AG10803 (cell line): Measurements from ENCODE around the gene AHCY.
"Not testable (repeated sequence)": the region's sequence is repeated elsewhere in the genome, so short reads cannot be mapped to it uniquely, and the experiment has no call there.

ENCODE experiments used
- DNase-seq: peaks from one replicate; pipeline ENCODE4 v3.0.0; 2010; ENCODE audit warnings: low read depth
- H3K4me3 ChIP-seq: 2 replicates; pipeline ENCODE4 v1.5.1; 2011; ENCODE audit warnings: mild to moderate bottlenecking, low read length, control low read depth
- TF ChIP-seq, protein P1 (sequence below): conservative IDR thresholded peaks from 2 replicates; pipeline ENCODE4 v1.5.1; 2011; ENCODE audit warnings: mild to moderate bottlenecking, low read length, control low read depth, inconsistent platforms

Gene AHCY

DNA sequence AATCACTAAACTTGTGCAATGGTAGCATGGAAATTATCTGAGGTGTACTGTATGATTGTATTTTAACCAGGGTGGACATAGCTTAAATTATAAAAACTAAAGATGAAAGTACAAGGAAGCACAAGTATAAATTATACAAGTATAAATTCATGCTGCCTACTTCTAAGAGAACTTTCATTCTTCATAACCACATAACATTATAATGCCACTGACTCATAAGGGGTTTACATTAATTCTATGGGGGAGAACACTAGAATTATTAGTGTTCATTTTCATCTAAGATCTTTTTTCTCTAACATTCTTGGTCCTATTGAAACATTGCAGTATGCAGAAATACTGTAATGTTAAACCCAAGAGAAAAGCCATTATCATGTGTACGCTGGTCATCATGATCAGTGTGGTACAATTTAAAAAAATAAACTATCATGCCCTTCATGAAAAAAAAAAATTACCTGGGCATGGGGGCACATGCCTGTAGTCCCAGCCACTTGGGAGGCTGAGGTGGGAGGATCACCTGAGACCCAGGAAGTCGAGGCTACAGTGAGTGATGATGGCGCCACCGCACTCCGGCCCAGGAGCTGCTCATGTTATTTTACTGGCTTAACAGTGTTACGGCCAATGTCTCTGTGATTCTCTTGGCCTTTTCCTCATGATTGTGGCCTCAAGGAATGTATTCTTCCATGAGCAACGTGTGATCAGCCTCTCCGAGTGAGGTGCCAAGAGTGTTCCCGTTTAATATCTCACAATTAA is 25.9 kb upstream of the AHCY start:
- TF ChIP-seq, protein P1, sequence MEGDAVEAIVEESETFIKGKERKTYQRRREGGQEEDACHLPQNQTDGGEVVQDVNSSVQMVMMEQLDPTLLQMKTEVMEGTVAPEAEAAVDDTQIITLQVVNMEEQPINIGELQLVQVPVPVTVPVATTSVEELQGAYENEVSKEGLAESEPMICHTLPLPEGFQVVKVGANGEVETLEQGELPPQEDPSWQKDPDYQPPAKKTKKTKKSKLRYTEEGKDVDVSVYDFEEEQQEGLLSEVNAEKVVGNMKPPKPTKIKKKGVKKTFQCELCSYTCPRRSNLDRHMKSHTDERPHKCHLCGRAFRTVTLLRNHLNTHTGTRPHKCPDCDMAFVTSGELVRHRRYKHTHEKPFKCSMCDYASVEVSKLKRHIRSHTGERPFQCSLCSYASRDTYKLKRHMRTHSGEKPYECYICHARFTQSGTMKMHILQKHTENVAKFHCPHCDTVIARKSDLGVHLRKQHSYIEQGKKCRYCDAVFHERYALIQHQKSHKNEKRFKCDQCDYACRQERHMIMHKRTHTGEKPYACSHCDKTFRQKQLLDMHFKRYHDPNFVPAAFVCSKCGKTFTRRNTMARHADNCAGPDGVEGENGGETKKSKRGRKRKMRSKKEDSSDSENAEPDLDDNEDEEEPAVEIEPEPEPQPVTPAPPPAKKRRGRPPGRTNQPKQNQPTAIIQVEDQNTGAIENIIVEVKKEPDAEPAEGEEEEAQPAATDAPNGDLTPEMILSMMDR, result no peak
- no peak for DNase-seq

DNA sequence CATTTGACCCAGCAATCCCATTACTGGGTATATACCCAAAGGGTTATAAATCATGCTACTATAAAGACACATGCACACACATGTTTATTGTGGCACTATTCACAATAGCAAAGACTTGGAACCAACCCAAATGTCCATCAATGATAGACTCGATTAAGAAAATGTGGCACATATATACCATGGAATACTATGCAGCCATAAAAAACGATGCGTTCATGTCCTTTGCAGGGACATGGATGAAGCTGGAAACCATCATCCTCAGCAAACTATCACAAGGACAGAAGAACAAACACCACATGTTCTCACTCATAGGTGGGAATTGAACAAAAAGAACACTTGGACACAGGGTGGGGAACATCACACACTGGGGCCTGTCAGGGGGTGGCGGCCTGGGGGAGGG is 25.1 kb upstream of the AHCY start:
- not testable (repeated sequence) for H3K4me3 ChIP-seq, DNase-seq

More for the DNA sequence above, 25.9 kb upstream of the AHCY start:
- no peak overlapping the region for H3K4me3 ChIP-seq

DNA sequence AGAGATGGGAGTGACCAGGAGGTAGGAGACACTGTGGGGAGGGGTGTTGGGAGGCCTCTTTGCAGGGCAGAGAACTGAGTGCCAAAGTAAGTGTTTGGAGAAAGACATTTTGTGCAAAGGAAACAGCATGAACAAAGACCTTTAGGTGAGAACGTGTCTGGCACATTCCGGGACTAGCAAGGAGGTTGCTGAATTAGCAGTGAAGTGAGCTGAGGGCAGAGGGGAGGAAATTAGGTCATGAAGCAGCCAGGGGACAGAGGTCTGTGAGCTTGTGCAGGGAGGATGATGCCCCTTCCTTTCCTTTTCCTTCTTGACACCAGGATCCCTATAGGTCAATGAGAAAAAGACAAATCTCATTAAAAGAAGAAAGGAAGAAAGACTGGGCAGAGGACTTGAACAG is 21.4 kb upstream of the AHCY start:
- DNase-seq, result no peak
- TF ChIP-seq, protein P1, result no peak
- no peak overlapping the region for H3K4me3 ChIP-seq

DNA sequence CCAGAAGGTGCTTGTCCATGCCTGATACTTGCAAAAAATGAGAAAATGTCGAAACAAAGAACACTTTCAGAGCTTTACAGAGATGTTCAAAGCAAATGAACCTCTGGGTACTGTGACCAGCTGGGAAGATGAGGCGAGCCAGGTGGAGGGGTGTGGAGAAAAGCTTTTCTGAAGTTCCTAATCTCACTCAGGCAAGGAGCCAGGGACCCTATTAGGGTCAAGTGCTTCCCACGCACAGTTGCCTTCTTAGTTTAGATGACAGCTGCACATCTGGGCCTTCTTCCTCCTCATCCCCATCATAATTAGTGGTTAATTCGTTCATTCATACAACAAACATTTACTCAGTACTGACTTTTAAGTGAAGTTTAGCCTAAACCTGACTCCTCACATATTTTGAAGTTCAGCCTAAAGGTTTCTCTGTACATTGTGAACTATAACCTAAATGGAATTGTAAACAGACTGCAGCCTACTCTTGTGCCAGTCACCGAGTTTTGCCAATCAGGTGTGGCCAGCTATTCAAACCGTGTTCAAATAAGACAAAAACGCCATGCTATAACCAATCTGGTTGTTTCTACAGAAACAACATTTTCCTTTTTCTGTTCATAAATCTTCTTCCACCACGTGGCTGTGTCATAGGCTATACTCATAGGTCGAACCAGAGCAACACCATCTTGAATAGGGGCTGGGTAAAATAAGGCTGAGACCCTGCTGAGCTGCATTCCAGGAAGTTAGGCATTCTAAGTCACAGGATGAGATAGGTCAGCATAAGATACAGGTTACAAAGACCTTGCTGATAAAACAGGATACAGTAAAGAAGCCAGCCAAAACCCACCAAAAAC is 19.3 kb upstream of the AHCY start:
- H3K4me3 ChIP-seq, result no peak overlapping the region
- TF ChIP-seq, protein P1, result no peak
- DNase-seq, result no peak

DNA sequence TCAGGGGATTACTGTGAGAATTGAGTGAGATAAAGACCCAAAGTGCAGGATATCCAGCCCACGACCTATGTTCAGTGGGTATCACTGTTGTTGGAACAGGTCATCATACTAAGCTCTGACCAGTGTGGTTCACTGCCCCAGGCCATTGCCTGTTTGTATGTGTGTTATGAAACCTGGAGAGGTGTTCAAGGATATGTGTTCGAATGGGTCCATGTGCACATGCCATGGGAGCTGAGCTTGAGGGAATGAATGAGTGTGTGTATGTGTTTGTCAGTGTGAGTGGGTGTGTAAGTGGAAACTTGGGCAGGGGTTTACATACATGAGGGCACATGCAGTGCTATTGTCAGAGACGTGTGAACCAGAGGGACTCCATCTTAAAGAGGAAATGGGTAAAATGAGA is 17.7 kb upstream of the AHCY start:
- no peak overlapping the region for H3K4me3 ChIP-seq
- TF ChIP-seq, protein P1, result no peak
- no peak for DNase-seq

DNA sequence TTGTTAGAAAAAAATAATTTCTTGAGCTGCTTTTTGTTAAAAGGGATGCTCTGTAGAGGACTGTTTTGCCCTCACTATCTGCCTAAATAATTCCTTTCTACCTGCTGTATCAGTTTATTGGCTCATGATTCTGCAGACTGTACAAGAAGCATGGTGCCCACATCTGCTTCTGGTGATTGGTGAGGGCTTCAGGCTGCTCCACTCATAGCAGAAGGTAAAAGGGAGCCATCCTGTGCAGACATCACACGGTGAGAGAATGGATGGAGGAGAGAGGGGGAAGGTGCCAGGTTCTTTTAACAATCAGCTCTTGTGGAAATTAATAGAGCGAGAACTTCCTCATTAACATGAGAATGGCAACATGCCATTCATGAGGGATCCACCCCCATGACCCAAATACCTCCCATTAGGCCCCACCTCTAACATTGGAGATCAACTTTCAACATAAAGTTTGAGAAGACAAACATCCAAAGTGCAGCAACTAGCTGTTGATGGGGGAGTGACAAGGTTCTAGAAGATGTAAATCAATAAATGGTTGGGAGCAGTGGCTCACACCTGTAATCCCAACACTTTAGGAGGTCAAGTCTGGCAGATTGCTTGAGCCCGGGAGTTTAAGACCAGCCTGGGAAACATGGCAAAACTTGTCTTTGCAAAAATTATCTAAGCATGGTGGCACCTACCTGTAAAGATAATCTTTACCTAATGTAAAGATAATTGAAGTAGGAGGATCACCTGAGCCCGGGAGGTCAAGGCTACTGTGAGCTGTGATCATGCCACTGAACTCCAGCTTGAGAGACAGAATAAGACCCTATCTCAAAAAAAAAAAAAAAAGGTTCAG is 15.7 kb upstream of the AHCY start:
- no peak for DNase-seq
- H3K4me3 ChIP-seq, result no peak overlapping the region
- TF ChIP-seq, protein P1, result no peak

DNA sequence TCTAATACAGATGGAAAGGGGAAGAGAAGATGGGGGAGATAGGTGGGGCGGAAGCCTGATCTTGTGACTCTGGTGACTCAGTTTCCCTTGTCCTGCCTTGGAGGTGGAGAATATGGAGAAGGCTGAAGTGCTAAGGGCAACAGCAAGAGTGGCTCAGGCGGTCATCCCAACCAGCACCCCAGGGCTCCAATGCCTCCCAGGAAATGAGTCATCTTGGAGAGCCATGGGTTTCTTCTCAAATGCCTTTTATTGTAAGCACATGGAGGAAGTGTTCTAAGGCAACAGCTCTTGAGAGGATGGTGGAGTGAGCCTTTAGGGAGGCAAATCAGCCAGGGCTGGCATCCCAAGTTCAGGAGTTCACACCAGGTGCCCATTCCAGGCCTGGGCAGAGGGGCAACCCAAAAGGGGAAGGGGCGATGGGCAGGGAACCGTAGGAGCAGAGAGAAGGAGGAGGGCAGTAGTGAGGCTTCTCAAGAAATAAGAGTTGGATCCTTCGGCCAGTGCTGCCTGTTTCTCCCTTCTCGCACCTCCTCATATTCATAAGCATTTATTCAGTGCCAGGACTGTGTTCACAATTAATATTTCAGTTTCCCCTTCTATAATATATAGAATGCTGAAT is 13.2 kb upstream of the AHCY start:
- TF ChIP-seq, protein P1, result no peak
- DNase-seq, result peak; percentile 57
- H3K4me3 ChIP-seq, result no peak overlapping the region
